B cell (primary cell): Measurements from ENCODE around the gene SYNDIG1L. TPM values are rescaled to one million over a fixed set of nuclear protein-coding genes. Genes with fewer than 3 reads are reported as not detected.

ENCODE experiments used
- ATAC-seq: fragments of 200-7000 bp; cut with Tn5 transposase; one replicate; pipeline ENCODE4 v1.10.0; 2021; ENCODE audit warnings: low read depth, mild to moderate bottlenecking, moderate number of reproducible peaks, moderate library complexity
- CTCF ChIA-PET: fragments of 350-600 bp; sonication (Branson Sonifier 250); formaldehyde crosslinking; loops from one replicate; lab custom pipeline; 2021; ENCODE audit warnings: antibody characterized with exemption, inconsistent platforms; lab: Charles Lee
- POLR2A ChIA-PET: fragments of 350-600 bp; sonication (Branson Sonifier 250); formaldehyde crosslinking; loops from one replicate; lab custom pipeline; 2021; ENCODE audit warnings: antibody characterized with exemption; lab: Charles Lee
- DNase-seq: peaks from one replicate; pipeline ENCODE4 v3.0.0; 2013
- H2AFZ ChIP-seq: 2 replicates; pipeline ENCODE4 v1.6.1; 2012; ENCODE audit warnings: mild to moderate bottlenecking, low read depth, low read length; ENCODE audit not compliant: insufficient read depth, poor library complexity, severe bottlenecking
- H3K27ac ChIP-seq, 2 donors: 1 replicate in 1 of 2; 2 replicates in 1 of 2; pipeline ENCODE4 v1.5.1; 2012 to 2013; ENCODE audit warnings: low read length in 2 of 2, mild to moderate bottlenecking in 2 of 2, moderate library complexity in 1 of 2
- H3K27me3 ChIP-seq, 4 experiments: fragments of 200-600 bp in 1 of 4; sonication (generic) in 1 of 4; replicated peaks in 1 of 4; 1 replicate in 2 of 4; 2 replicates in 2 of 4; pipeline versions ENCODE4 v1.6.1 to v1.7.0; 2013 to 2016; ENCODE audit warnings: low read length in 3 of 4, mild to moderate bottlenecking in 2 of 4, mixed read lengths in 1 of 4, moderate library complexity in 1 of 4; ENCODE audit not compliant: insufficient read depth in 4 of 4, control insufficient read depth in 3 of 4; ENCODE audit errors: control extremely low read depth in 1 of 4
- H3K36me3 ChIP-seq, 2 experiments: replicated peaks in 1 of 2; 1 replicate in 1 of 2; 2 replicates in 1 of 2; pipeline versions ENCODE4 v1.6.1 to v1.7.1; 2013; ENCODE audit warnings: low read length in 1 of 2; ENCODE audit not compliant: insufficient read depth in 2 of 2, control insufficient read depth in 1 of 2; ENCODE audit errors: control extremely low read depth in 1 of 2, extremely low read depth in 1 of 2
- H3K4me1 ChIP-seq, 2 donors: fragments of 200-600 bp in 1 of 2; sonication (generic) in 1 of 2; 1 replicate in 1 of 2; 2 replicates in 1 of 2; pipeline versions ENCODE4 v1.5.1 to v1.6.1; 2013 to 2017; ENCODE audit warnings: low read length in 2 of 2; ENCODE audit not compliant: control insufficient read depth in 2 of 2, insufficient read depth in 2 of 2
- H3K4me2 ChIP-seq: replicated peaks from 2 replicates; pipeline ENCODE3; 2012; ENCODE audit warnings: mild to moderate bottlenecking, low read depth, low read length; ENCODE audit not compliant: poor library complexity, severe bottlenecking
- H3K4me3 ChIP-seq, 5 experiments: fragments of 200-600 bp in 1 of 5; sonication (generic) in 1 of 5; 1 replicate in 3 of 5; 2 replicates in 2 of 5; pipeline versions ENCODE4 v1.5.1 to v1.7.0; 2011 to 2016; ENCODE audit warnings: low read length in 4 of 5, mild to moderate bottlenecking in 4 of 5, low read depth in 2 of 5, control low read depth in 1 of 5, moderate library complexity in 1 of 5; ENCODE audit not compliant: insufficient read depth in 1 of 5; ENCODE audit errors: control extremely low read depth in 1 of 5, extremely low read depth in 1 of 5
- H3K79me2 ChIP-seq: fragments of 200-600 bp; sonication (generic); one replicate; pipeline ENCODE4 v1.6.0; 2016; ENCODE audit warnings: low read length; ENCODE audit not compliant: control insufficient read depth, insufficient read depth
- H3K9ac ChIP-seq: fragments of 200-600 bp; sonication (generic); 2 replicates; pipeline ENCODE4 v1.6.1; 2017; ENCODE audit warnings: mild to moderate bottlenecking, low read length, moderate library complexity
- H3K9me3 ChIP-seq, 3 donors: one replicate each; pipeline versions ENCODE4 v1.6.1 to v1.7.1; 2013; ENCODE audit warnings: low read length in 2 of 3; ENCODE audit not compliant: control insufficient read depth in 2 of 3, insufficient read depth in 1 of 3; ENCODE audit errors: control extremely low read depth in 1 of 3
- H4K20me1 ChIP-seq: 2 replicates; pipeline ENCODE4 v1.6.0; 2012; ENCODE audit warnings: mild to moderate bottlenecking, low read length; ENCODE audit not compliant: insufficient read depth, control insufficient read depth, poor library complexity, severe bottlenecking
- H3K27ac Mint-ChIP-seq: one replicate; pipeline ENCODE4 v1.8.0; 2021; ENCODE audit warnings: mixed read lengths
- H3K27me3 Mint-ChIP-seq: one replicate; pipeline ENCODE4 v1.8.0; 2021; ENCODE audit warnings: mixed read lengths
- H3K4me1 Mint-ChIP-seq: one replicate; pipeline ENCODE4 v1.8.0; 2021; ENCODE audit warnings: mixed read lengths
- H3K4me3 Mint-ChIP-seq: one replicate; pipeline ENCODE4 v1.8.0; 2021; ENCODE audit warnings: mixed read lengths
- H3K9me3 Mint-ChIP-seq: one replicate; pipeline ENCODE4 v1.8.0; 2022; ENCODE audit warnings: mixed read lengths; ENCODE audit not compliant: insufficient read depth
- CTCF ChIP-seq: fragments of 200-600 bp; IDR thresholded peaks from one replicate; pipeline ENCODE4 v1.8.0; 2022; ENCODE audit warnings: antibody characterized with exemption, mild to moderate bottlenecking
- EZH2 ChIP-seq: IDR thresholded peaks from 2 replicates; pipeline ENCODE4 v1.6.1; 2012; ENCODE audit warnings: borderline replicate concordance, low read depth, mild to moderate bottlenecking, moderate library complexity, low read length; ENCODE audit not compliant: insufficient read depth, poor library complexity, severe bottlenecking
- WGBS: methylation state at CpG from one replicate; pipeline ENCODE4 v1.1.5; 2013; ENCODE audit warnings: missing lambda C conversion rate; ENCODE audit not compliant: insufficient coverage; 5-methylcytosine and 5-hydroxymethylcytosine counted together
- intact Hi-C: fragments of 100-400 bp; cut with micrococcal nuclease; formaldehyde crosslinking; loops from one replicate; pipeline ENCODE4 v1.10.0; 2022
- polyA plus RNA-seq: library from polyadenylated mRNA; depleted of rRNA; stranded (reverse); fragments of >200 nt; gene quantifications from 2 replicates; pipeline ENCODE4 v1.2.3, GENCODE V29; 2012
- total RNA-seq, 2 donors: library from RNA; stranded (reverse); fragments of 120-200 nt in 1 of 2; gene quantifications; 1 replicate in 1 of 2; 2 replicates in 1 of 2; pipeline versions ENCODE4 v1.2.3 to v1.2.4, GENCODE V29; 2013 to 2022

SYNDIG1L gene
- total and polyA plus RNA-seq, 2 donors (not counting 1 experiment from before 2014, with no cell fraction given) = 0.16 TPM; not detected in 1

- peaks cover 0 to 25% of the 10 kb centered on the region in 2 experiments for H3K36me3 ChIP-seq
- TF ChIP-seq CTCF (no peak), EZH2 (no peak)
- intact Hi-C loops = no loop called here
- H3K9me3 Mint-ChIP-seq = no peaks in the 10 kb centered on the region
- no peaks in the 10 kb centered on the region for H3K27me3 ChIP-seq
- H3K27ac ChIP-seq = no peak overlapping the region
- ChIA-PET POLR2A (no interaction called here), CTCF (interaction anchor here (0.9 kb wide), 1 partner anchor 17 kb away, joined by 3 read pairs; no protein-coding TSS in a partner anchor)
- ATAC-seq = no peak
- H3K27ac Mint-ChIP-seq = no peak overlapping the region
- no peak overlapping the region for H3K4me2 ChIP-seq
- WGBS = no CpG with 5 or more reads among the region's 2 CpGs
- H4K20me1 ChIP-seq = no peaks in the 10 kb centered on the region
- no peaks in the 10 kb centered on the region for H3K9me3 ChIP-seq
- no peak overlapping the region for H3K9ac ChIP-seq
- no peaks in the 10 kb centered on the region for H3K27me3 Mint-ChIP-seq
- H3K4me3 ChIP-seq = no peak overlapping the region
- H2AFZ ChIP-seq = no peak overlapping the region
- no peaks in the 10 kb centered on the region for H3K79me2 ChIP-seq
- H3K4me1 ChIP-seq = no peaks in the 10 kb centered on the region
- H3K4me3 Mint-ChIP-seq = no peak overlapping the region
- DNase-seq = no peak
- H3K4me1 Mint-ChIP-seq = no peaks in the 10 kb centered on the region
Measured at GRCh38 chr14:74474376-74474775, 48.4 kb upstream of the SYNDIG1L start.

GRCh38 chr14:74472601-74473000, 46.6 kb upstream of the SYNDIG1L start:
- Mint-ChIP-seq H3K4me1 (no peaks in the 10 kb centered on the region), H3K9me3 (no peaks in the 10 kb centered on the region), H3K27me3 (no peaks in the 10 kb centered on the region), H3K4me3 (no peak overlapping the region), H3K27ac (no peak overlapping the region)
- Histone ChIP-seq H3K4me1 (no peaks in the 10 kb centered on the region), H3K4me2 (no peak overlapping the region), H3K9me3 (no peaks in the 10 kb centered on the region), H3K9ac (no peak overlapping the region), H3K36me3 (peaks cover 0 to 18% of the 10 kb centered on the region in 2 experiments), H2AFZ (no peak overlapping the region), H3K79me2 (no peaks in the 10 kb centered on the region), H3K4me3 (no peak overlapping the region), H4K20me1 (no peaks in the 10 kb centered on the region), H3K27ac (no peak overlapping the region), H3K27me3 (no peaks in the 10 kb centered on the region)
- ATAC-seq (no peak), DNase-seq (no peak)
- POLR2A ChIA-PET = no interaction called here
- TF ChIP-seq EZH2 (no peak), CTCF (no peak)
- 100% methylated on average over 1 of the region's 2 CpGs for WGBS
- CTCF ChIA-PET = no interaction called here
- intact Hi-C loops = no loop called here
